Measurements from ENCODE around the gene MAPKAP1. TPM values are rescaled to one million over a fixed set of nuclear protein-coding genes. Genes with fewer than 3 reads are reported as not detected.

The MAPKAP1 gene
- total RNA-seq, 4 donors from 2014 or later: 59.0 to 98.2 (median 70.9) TPM

DNA sequence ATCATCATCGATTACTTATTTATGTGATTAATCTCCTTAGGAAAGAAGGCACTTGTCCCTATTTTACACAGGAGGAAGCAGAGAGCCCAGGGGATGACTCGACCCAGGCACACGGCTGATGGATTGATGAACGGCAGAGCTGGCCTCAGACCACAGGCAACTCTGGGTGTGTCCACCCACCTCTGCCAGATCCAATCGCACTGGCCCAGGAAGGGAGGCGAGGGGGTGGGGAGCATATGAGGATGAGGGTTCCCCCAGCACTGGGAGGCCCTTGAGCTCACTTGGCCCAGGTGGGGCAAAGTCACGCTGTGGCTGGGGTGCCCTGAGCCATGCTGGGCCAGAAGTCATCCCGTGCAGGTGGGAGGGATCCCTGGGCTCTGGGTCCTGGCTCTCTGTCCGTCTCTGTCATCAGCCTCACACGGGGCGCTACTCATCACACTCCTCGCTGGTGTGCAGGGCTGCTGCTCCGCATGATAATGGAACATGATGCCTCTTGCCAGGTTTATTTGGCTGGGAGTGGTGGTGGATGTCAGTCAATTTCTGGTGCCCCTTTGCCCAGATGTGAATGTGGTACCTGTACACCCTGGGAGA is 285.3 kb downstream of the MAPKAP1 start:
- no peaks in the 10 kb centered on the region for H3K9me3 ChIP-seq

DNA sequence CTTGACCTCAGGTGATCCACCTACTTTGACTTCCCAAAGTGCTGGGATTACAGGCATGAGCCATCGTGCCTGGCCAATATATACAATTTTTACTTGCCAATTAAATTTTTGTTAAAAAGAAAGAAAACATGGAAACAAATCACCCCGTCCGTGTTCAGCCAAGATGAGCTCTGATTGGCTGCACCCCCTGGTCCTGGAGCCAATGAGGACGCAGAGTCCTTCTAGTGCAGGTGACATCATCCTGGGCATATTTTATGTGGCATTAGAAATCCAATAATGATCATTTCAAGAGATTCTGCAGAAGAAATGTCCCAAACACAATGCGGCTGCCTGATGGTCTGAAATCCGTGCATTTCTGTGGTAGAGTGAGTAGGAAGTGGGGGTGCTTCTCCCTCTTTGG is 285.8 kb downstream of the MAPKAP1 start:
- Histone ChIP-seq H3K36me3 (no peaks in the 10 kb centered on the region), H3K27ac (no peak overlapping the region), H3K4me3 (no peak overlapping the region), H3K9me3 (no peaks in the 10 kb centered on the region), H3K4me1 (no peaks in the 10 kb centered on the region), H3K27me3 (no peaks in the 10 kb centered on the region)
- no peak for DNase-seq
- TF ChIP-seq, protein P1, sequence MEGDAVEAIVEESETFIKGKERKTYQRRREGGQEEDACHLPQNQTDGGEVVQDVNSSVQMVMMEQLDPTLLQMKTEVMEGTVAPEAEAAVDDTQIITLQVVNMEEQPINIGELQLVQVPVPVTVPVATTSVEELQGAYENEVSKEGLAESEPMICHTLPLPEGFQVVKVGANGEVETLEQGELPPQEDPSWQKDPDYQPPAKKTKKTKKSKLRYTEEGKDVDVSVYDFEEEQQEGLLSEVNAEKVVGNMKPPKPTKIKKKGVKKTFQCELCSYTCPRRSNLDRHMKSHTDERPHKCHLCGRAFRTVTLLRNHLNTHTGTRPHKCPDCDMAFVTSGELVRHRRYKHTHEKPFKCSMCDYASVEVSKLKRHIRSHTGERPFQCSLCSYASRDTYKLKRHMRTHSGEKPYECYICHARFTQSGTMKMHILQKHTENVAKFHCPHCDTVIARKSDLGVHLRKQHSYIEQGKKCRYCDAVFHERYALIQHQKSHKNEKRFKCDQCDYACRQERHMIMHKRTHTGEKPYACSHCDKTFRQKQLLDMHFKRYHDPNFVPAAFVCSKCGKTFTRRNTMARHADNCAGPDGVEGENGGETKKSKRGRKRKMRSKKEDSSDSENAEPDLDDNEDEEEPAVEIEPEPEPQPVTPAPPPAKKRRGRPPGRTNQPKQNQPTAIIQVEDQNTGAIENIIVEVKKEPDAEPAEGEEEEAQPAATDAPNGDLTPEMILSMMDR (IDR thresholded peaks at IDR 0.05): no peak
- no peak for TF ChIP-seq POLR2A (IDR thresholded peaks at IDR 0.05)

More for the DNA sequence above, 285.3 kb downstream of the MAPKAP1 start:
- TF ChIP-seq POLR2A (IDR thresholded peaks at IDR 0.05): no peak
- TF ChIP-seq, protein P1 (IDR thresholded peaks at IDR 0.05): no peak
- Histone ChIP-seq H3K4me3 (no peak overlapping the region), H3K27me3 (no peaks in the 10 kb centered on the region), H3K36me3 (no peaks in the 10 kb centered on the region), H3K27ac (no peak overlapping the region), H3K4me1 (no peaks in the 10 kb centered on the region)
- no peak for DNase-seq

DNA sequence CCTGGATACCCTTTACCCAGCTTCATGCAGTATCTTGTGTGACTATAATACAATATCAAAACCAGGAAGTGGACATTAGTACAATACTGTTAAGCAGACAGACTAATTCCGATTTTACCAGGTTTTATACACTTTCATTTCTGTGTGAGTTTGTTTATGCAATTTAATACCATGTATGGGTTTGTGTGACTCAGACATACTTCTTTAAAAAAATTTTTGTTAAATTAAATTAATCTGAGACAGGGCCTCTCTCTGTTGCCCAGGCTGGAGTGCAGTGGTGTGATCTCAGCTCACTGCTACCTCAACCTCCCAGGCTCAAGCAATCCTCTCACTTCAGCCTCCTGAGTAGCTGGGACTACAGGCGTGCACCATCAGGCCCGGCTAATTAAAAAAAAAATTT is 288.6 kb downstream of the MAPKAP1 start:
- Histone ChIP-seq H3K4me1 (no peaks in the 10 kb centered on the region), H3K4me3 (no peak overlapping the region), H3K9me3 (no peaks in the 10 kb centered on the region), H3K27me3 (no peaks in the 10 kb centered on the region), H3K36me3 (no peaks in the 10 kb centered on the region), H3K27ac (no peak overlapping the region)
- TF ChIP-seq POLR2A (IDR thresholded peaks at IDR 0.05): no peak
- TF ChIP-seq, protein P1 (IDR thresholded peaks at IDR 0.05): no peak
- no peak for DNase-seq

DNA sequence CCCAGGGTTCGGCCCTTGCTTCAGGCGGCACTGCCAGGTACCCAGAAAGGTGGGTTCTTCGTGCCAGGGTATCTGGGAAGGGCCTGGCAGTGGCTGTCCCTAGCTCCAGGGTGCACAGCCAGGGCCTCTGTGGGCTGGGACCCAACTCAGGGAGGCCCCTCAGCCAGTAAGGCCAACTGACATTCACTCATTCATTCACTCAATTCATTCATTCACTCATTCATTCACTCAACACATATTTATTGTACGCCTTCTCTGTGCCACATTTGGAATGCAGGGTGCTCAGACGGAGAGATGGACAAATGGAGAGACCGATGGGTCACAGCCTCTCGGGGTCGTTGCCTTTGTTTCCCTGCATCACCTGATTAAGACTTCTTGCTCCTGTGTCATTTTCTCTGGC is 290.5 kb downstream of the MAPKAP1 start:
- Histone ChIP-seq H3K27ac (no peak overlapping the region), H3K4me1 (no peaks in the 10 kb centered on the region), H3K4me3 (no peak overlapping the region), H3K9me3 (no peaks in the 10 kb centered on the region), H3K36me3 (no peaks in the 10 kb centered on the region), H3K27me3 (no peaks in the 10 kb centered on the region)
- DNase-seq: no peak
- no peak for TF ChIP-seq POLR2A (IDR thresholded peaks at IDR 0.05)
- TF ChIP-seq, protein P1 (IDR thresholded peaks at IDR 0.05): no peak

DNA sequence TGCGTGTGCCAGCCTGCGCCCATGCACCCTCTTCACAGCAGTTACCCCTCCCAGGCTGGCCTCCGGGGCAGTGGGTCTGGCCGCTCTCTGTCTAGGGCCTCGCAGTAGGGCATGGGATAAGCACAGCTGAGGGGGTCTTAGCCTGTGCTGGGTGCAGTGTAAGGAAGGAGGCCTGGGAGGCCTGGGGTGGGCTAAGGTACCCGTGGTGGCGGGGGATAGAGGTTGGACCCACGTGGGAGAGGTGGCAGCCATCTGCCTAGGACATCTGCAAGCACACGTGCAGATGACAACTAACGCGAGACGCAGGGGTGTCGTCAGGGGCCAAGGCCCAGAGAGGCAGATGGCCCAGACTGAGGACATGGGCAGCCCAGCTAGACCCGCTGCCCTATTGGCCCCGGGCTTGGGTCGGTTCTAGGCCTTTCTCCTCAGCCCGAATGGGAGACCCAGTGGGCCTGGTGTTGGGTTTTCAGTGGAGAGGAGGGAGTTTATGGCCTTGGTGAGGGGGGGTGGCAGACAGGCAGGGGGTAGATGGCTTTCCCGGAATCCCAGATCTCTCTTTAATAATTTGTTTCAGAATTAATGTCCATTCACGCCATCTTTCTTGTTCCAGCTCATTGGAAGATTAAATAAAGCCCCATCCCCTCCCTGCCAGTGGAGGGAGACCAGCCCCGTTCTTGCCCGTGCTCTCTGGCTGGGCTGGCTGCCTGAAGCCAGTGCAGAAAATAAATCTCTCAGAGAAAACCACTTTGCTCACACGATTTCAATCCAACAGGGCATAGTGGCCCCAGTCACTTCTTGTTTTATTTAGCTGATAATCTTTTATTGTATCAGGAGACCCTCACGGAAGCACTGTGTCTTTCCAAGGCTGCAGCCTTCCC is 291.2 kb downstream of the MAPKAP1 start:
- H3K27me3 ChIP-seq: no peaks in the 10 kb centered on the region
- H3K27ac ChIP-seq: no peak overlapping the region
- DNase-seq: no peak
- no peaks in the 10 kb centered on the region for H3K9me3 ChIP-seq
- TF ChIP-seq, protein P1 (IDR thresholded peaks at IDR 0.05): no peak
- TF ChIP-seq POLR2A (IDR thresholded peaks at IDR 0.05): no peak
- H3K4me3 ChIP-seq: no peak overlapping the region
- H3K36me3 ChIP-seq: no peaks in the 10 kb centered on the region
- no peaks in the 10 kb centered on the region for H3K4me1 ChIP-seq

All from Peyer's patch (tissue), 4 donors.